Stimulated activated naive CD8-positive, alpha-beta T cell treated with anti-CD3 and anti-CD28 coated beads, Interleukin-15, Interleukin-2, amounts not matched to agents 100 U/mL and 50 U/mL, for 24 hours (primary cell): ENCODE results near the gene EHD4.
A peak's percentile ranks its signal among the peaks of the same experiment; 100 is the strongest.

Source experiments
- ATAC-seq: fragments of 150-1000 bp; cut with Tn5 transposase; one replicate; pipeline ENCODE4 v1.10.0; 2021
- DNase-seq: peaks from one replicate; pipeline ENCODE4 v3.0.0; 2021

Gene EHD4

GRCh38 chr15:41994772-41995475, 22.6 kb upstream of the EHD4 start:
- DNase-seq (no peak), ATAC-seq (no peak)

GRCh38 chr15:41994171-41994650, 21.9 kb upstream of the EHD4 start:
- no peak for ATAC-seq
- DNase-seq: no peak

GRCh38 chr15:41993472-41994170, 21.3 kb upstream of the EHD4 start:
- ATAC-seq (no peak), DNase-seq (no peak)

- ATAC-seq: no peak
- DNase-seq: no peak
Measured at GRCh38 chr15:41992803-41993190, 20.4 kb upstream of the EHD4 start.

GRCh38 chr15:41992151-41992802, 19.9 kb upstream of the EHD4 start:
- no peak for ATAC-seq
- no peak for DNase-seq

- no peak for DNase-seq
- no peak for ATAC-seq
Measured at GRCh38 chr15:41990691-41991090, 18.3 kb upstream of the EHD4 start.

- ATAC-seq (no peak), DNase-seq (no peak)
Measured at GRCh38 chr15:41990243-41990605, 17.9 kb upstream of the EHD4 start.

- ATAC-seq: peak; percentile 84
- DNase-seq: peak; percentile 91
Measured at GRCh38 chr15:41989573-41990242, 17.4 kb upstream of the EHD4 start.

GRCh38 chr15:41988896-41989572, 16.7 kb upstream of the EHD4 start:
- DNase-seq (no peak), ATAC-seq (no peak)

GRCh38 chr15:41987925-41988275, 15.5 kb upstream of the EHD4 start:
- no peak for ATAC-seq

GRCh38 chr15:41987246-41987924, 15.0 kb upstream of the EHD4 start:
- DNase-seq (no peak), ATAC-seq (no peak)

More at GRCh38 chr15:41987925-41988275, 15.5 kb upstream of the EHD4 start:
- DNase-seq: no peak

GRCh38 chr15:41985236-41986160, 13.1 kb upstream of the EHD4 start:
- ATAC-seq: no peak

GRCh38 chr15:41984622-41985021, 12.3 kb upstream of the EHD4 start:
- no peak for DNase-seq
- no peak for ATAC-seq

More at GRCh38 chr15:41985236-41986160, 13.1 kb upstream of the EHD4 start:
- no peak for DNase-seq

- no peak for DNase-seq
- no peak for ATAC-seq
Measured at GRCh38 chr15:41983621-41984571, 11.5 kb upstream of the EHD4 start.

GRCh38 chr15:41983221-41983620, 10.9 kb upstream of the EHD4 start:
- ATAC-seq (no peak), DNase-seq (no peak)

- ATAC-seq (no peak), DNase-seq (no peak)
Measured at GRCh38 chr15:41982133-41982930, 10.0 kb upstream of the EHD4 start.

- no peak for DNase-seq
- ATAC-seq: no peak
Measured at GRCh38 chr15:41981371-41982132, 9.2 kb upstream of the EHD4 start.
